ENCODE measurements around the gene TNFRSF13B. TPM values are rescaled to one million over a fixed set of nuclear protein-coding genes. Genes with fewer than 3 reads are reported as not detected.

TNFRSF13B gene
- total RNA-seq, 3 donors from 2014 or later = 0.80 to 2.9 TPM; not detected in 1

DNA sequence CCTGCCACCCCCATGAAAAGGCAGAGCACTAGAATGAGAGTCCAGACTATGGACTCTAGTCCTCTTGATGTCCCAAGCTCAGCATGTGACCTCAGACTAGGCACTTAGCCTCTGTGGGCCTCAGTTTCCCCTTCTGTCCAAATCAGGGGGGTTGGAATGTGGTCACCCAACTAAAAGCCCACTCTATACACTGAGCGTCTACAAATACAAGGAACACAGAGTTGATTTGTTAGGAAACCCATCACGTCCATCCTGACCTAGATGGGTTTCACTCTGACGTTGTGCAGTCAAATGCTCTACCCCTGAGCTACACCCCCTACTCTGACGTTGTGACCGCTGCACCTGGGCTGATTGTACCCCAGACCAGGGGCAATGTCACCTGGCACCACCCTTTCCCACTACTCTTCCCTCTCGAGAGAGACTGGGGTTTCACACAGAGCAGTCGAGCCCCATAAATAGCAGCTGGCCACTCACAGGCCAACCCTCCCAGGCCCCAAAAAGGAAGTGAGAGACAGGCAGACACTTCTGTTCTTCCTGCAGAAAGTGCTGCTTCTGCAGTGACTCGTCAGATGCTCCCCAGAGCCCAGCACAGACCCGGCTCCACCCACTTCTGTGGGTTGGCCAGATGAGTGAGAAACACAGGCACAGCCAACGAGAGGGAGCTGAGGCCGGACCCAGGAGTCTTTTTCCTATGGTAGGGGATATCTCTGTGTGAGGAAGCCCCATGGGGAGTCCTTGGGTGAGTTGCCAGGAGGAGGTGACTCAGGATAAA lies 16.1 kb upstream of the TNFRSF13B start:
- Histone ChIP-seq H3K27me3 (no peaks in the 10 kb centered on the region), H3K4me1 (no peaks in the 10 kb centered on the region), H3K27ac (peak overlapping the region in 1 of 2 donors; percentile 66), H3K36me3 (no peaks in the 10 kb centered on the region), H3K4me3 (no peak overlapping the region), H3K9me3 (no peaks in the 10 kb centered on the region)
- TF ChIP-seq POLR2AphosphoS5 (IDR thresholded peaks at IDR 0.05) = no peak
- TF ChIP-seq POLR2A (IDR thresholded peaks at IDR 0.05) = no peak
- TF ChIP-seq, protein P1, sequence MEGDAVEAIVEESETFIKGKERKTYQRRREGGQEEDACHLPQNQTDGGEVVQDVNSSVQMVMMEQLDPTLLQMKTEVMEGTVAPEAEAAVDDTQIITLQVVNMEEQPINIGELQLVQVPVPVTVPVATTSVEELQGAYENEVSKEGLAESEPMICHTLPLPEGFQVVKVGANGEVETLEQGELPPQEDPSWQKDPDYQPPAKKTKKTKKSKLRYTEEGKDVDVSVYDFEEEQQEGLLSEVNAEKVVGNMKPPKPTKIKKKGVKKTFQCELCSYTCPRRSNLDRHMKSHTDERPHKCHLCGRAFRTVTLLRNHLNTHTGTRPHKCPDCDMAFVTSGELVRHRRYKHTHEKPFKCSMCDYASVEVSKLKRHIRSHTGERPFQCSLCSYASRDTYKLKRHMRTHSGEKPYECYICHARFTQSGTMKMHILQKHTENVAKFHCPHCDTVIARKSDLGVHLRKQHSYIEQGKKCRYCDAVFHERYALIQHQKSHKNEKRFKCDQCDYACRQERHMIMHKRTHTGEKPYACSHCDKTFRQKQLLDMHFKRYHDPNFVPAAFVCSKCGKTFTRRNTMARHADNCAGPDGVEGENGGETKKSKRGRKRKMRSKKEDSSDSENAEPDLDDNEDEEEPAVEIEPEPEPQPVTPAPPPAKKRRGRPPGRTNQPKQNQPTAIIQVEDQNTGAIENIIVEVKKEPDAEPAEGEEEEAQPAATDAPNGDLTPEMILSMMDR (IDR thresholded peaks at IDR 0.05) = no peak
- DNase-seq (ENCODE audit: low spot score in 2 of 2) = peak in 1 of 2 donors; percentile 39
- intact Hi-C loops (cut with DNase I; ENCODE audit: low total_unique reads) = no loop called here

DNA sequence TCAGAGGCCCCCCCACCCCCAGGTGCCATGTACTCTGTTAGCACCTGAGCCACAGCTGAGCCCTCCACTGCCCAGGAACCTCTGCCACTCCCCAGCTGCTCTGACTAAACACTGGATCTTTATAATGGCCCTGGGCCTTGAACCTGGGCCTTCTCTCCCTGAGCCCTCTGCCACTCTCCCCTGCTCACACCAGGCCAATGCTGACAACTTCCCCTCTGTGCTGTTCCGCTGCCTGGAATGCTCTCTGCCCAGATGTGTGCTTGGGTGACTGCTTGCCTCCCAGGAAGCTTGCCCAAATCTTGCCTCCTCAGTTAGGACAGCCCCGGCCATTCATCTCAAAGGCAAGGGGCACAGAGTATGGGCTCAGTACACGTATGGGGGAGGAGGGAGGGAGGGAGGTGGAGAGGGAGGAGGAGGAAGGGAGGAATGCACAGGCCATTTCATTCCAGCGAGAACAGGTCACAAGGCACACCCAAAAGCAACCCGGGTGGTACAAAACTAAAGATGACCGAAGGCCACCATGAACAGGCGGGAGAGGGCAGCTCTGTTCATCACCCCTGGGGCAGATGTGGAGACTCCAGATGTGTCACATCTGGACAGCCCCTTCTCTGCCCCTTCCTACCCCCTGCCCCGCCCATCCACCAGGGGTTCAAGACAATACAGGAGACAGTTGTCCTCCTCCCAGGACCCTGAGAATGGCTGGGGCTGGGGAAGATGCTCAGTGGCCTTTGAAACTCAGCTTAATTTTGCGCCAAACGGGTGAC lies 15.3 kb upstream of the TNFRSF13B start:
- no peaks in the 10 kb centered on the region for H3K9me3 ChIP-seq
- H3K27ac ChIP-seq = peak overlapping the region in 1 of 2 donors; percentile 9
- no peaks in the 10 kb centered on the region for H3K36me3 ChIP-seq
- intact Hi-C loops (cut with DNase I; ENCODE audit: low total_unique reads) = no loop called here
- no peaks in the 10 kb centered on the region for H3K4me1 ChIP-seq
- TF ChIP-seq POLR2AphosphoS5 (IDR thresholded peaks at IDR 0.05) (no peak), POLR2A (IDR thresholded peaks at IDR 0.05) (no peak)
- TF ChIP-seq, protein P1 (IDR thresholded peaks at IDR 0.05) = no peak
- no peak overlapping the region for H3K4me3 ChIP-seq
- no peaks in the 10 kb centered on the region for H3K27me3 ChIP-seq
- DNase-seq (ENCODE audit: low spot score in 2 of 2) = no peak

DNA sequence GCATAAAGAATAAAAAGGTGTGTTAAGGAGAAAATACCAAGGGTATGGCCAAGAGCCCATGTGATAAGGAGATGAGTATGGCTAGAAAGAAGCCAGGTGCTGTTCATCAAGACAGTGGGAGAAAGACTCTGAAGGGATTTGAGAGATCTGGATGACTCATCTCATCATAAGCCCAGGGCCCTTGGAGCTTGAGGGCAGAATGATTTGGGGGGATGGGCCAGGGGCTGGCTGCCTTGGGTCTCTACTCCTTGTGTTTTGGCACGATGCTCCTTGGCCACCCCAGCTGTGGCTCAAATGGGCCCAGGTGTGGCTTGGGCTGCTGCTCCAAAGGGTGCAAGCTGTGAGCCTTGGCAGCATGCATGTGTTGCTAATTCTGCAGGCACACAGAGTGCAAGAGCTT lies 14.5 kb upstream of the TNFRSF13B start:
- no peak for DNase-seq (ENCODE audit: low spot score in 2 of 2)
- no peak for TF ChIP-seq POLR2AphosphoS5 (IDR thresholded peaks at IDR 0.05)
- TF ChIP-seq, protein P1 (IDR thresholded peaks at IDR 0.05) = no peak
- no peak for TF ChIP-seq POLR2A (IDR thresholded peaks at IDR 0.05)
- H3K27ac ChIP-seq = no peak overlapping the region
- H3K36me3 ChIP-seq = no peaks in the 10 kb centered on the region
- intact Hi-C loops (cut with DNase I; ENCODE audit: low total_unique reads) = no loop called here
- H3K4me3 ChIP-seq = no peak overlapping the region
- H3K9me3 ChIP-seq = no peaks in the 10 kb centered on the region
- H3K27me3 ChIP-seq = no peaks in the 10 kb centered on the region
- H3K4me1 ChIP-seq = no peaks in the 10 kb centered on the region

DNA sequence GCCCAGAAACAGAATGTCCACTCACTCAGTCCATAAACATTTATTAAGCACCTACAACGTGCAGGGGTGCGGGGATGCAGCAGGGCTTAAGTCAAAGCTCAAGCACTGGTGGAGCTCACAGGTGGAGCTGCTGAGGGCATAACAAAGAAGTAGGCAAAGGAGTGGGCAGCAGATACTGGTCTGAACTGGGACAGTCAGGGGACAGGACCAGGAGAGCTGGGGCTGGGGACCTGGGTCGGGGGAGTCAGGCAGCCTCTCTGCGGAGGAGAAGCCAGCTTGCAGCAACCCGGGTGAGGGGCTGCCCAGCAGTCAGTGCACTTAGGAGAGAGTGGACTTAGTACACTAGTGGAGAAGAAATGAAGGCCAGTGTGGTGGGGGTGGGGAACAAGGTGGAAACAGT lies 10.0 kb upstream of the TNFRSF13B start:
- Histone ChIP-seq H3K27ac (no peak overlapping the region), H3K4me1 (no peaks in the 10 kb centered on the region), H3K9me3 (no peaks in the 10 kb centered on the region), H3K36me3 (no peaks in the 10 kb centered on the region), H3K4me3 (no peak overlapping the region), H3K27me3 (no peaks in the 10 kb centered on the region)
- TF ChIP-seq, protein P1 (IDR thresholded peaks at IDR 0.05) = no peak
- TF ChIP-seq POLR2AphosphoS5 (IDR thresholded peaks at IDR 0.05) = no peak
- TF ChIP-seq POLR2A (IDR thresholded peaks at IDR 0.05) = no peak
- intact Hi-C loops (cut with DNase I; ENCODE audit: low total_unique reads) = no loop called here
- no peak for DNase-seq (ENCODE audit: low spot score in 2 of 2)
